Measurements from ENCODE around the gene DIAPH1. TPM values are rescaled to one million over a fixed set of nuclear protein-coding genes. Genes with fewer than 3 reads are reported as not detected.
A peak's percentile ranks its signal among the peaks of the same experiment; 100 is the strongest.

DIAPH1 gene
- total RNA-seq, 1 experiment from 2014 or later = 56.2 TPM

- Histone ChIP-seq H3K27me3 (no peaks in the 10 kb centered on the region), H3K36me3 (no peaks in the 10 kb centered on the region), H3K9me3 (replicated peaks) (no peaks in the 10 kb centered on the region), H3K4me3 (no peak overlapping the region), H3K4me1 (no peaks in the 10 kb centered on the region), H3K27ac (no peak overlapping the region)
- DNase-seq = no peak
Measured at GRCh38 chr5:141649056-141649688, 30.4 kb upstream of the DIAPH1 start.

- Histone ChIP-seq H3K27me3 (no peaks in the 10 kb centered on the region), H3K27ac (no peak overlapping the region), H3K4me3 (no peak overlapping the region), H3K36me3 (no peaks in the 10 kb centered on the region), H3K4me1 (no peaks in the 10 kb centered on the region), H3K9me3 (replicated peaks) (no peaks in the 10 kb centered on the region)
- no peak for DNase-seq
Measured at GRCh38 chr5:141647851-141648250, 29.1 kb upstream of the DIAPH1 start.

GRCh38 chr5:141647242-141647641 lies 28.4 kb upstream of the DIAPH1 start:
- H3K4me3 ChIP-seq = no peak overlapping the region
- H3K27me3 ChIP-seq = no peaks in the 10 kb centered on the region
- no peaks in the 10 kb centered on the region for H3K4me1 ChIP-seq
- no peaks in the 10 kb centered on the region for H3K36me3 ChIP-seq
- DNase-seq = no peak
- H3K9me3 ChIP-seq (replicated peaks) = no peaks in the 10 kb centered on the region
- H3K27ac ChIP-seq = no peak overlapping the region

GRCh38 chr5:141646026-141646425 lies 27.2 kb upstream of the DIAPH1 start:
- Histone ChIP-seq H3K9me3 (replicated peaks) (no peaks in the 10 kb centered on the region), H3K36me3 (no peaks in the 10 kb centered on the region), H3K27ac (no peak overlapping the region), H3K27me3 (no peaks in the 10 kb centered on the region), H3K4me3 (no peak overlapping the region), H3K4me1 (no peaks in the 10 kb centered on the region)
- DNase-seq = no peak

GRCh38 chr5:141641634-141642267 lies 23.0 kb upstream of the DIAPH1 start:
- no peaks in the 10 kb centered on the region for H3K36me3 ChIP-seq
- DNase-seq = no peak
- no peak overlapping the region for H3K27ac ChIP-seq
- no peaks in the 10 kb centered on the region for H3K4me1 ChIP-seq
- no peaks in the 10 kb centered on the region; the same call in 1 of the 2 replicates for H3K27me3 ChIP-seq
- no peaks in the 10 kb centered on the region for H3K9me3 ChIP-seq (replicated peaks)
- H3K4me3 ChIP-seq = no peak overlapping the region

GRCh38 chr5:141640698-141641097 lies 21.9 kb upstream of the DIAPH1 start:
- Histone ChIP-seq H3K4me1 (no peaks in the 10 kb centered on the region), H3K9me3 (replicated peaks) (no peaks in the 10 kb centered on the region), H3K36me3 (no peaks in the 10 kb centered on the region), H3K27ac (no peak overlapping the region), H3K27me3 (no peaks in the 10 kb centered on the region; the same call in 1 of the 2 replicates), H3K4me3 (no peak overlapping the region)
- DNase-seq = no peak

GRCh38 chr5:141640051-141640415 lies 21.2 kb upstream of the DIAPH1 start:
- H3K9me3 ChIP-seq (replicated peaks) = no peaks in the 10 kb centered on the region
- no peak overlapping the region for H3K27ac ChIP-seq
- no peaks in the 10 kb centered on the region; the same call in 1 of the 2 replicates for H3K27me3 ChIP-seq
- no peaks in the 10 kb centered on the region for H3K36me3 ChIP-seq
- no peaks in the 10 kb centered on the region for H3K4me1 ChIP-seq
- DNase-seq = no peak
- no peak overlapping the region for H3K4me3 ChIP-seq

- no peaks in the 10 kb centered on the region for H3K4me1 ChIP-seq
- no peak overlapping the region for H3K4me3 ChIP-seq
- H3K27me3 ChIP-seq = no peaks in the 10 kb centered on the region; the same call in 1 of the 2 replicates
- no peaks in the 10 kb centered on the region for H3K36me3 ChIP-seq
- H3K9me3 ChIP-seq (replicated peaks) = no peaks in the 10 kb centered on the region
- no peak overlapping the region for H3K27ac ChIP-seq
- no peak for DNase-seq
Measured at GRCh38 chr5:141639357-141640050, 20.7 kb upstream of the DIAPH1 start.

GRCh38 chr5:141638771-141639170 lies 20.0 kb upstream of the DIAPH1 start:
- Histone ChIP-seq H3K27ac (no peak overlapping the region), H3K27me3 (no peaks in the 10 kb centered on the region; the same call in 1 of the 2 replicates), H3K9me3 (replicated peaks) (no peaks in the 10 kb centered on the region), H3K36me3 (no peaks in the 10 kb centered on the region), H3K4me3 (no peak overlapping the region), H3K4me1 (no peaks in the 10 kb centered on the region)
- DNase-seq = no peak

GRCh38 chr5:141637767-141638419 lies 19.1 kb upstream of the DIAPH1 start:
- peak; percentile 25 to 50 for DNase-seq
- Histone ChIP-seq H3K9me3 (replicated peaks) (no peaks in the 10 kb centered on the region), H3K4me1 (no peaks in the 10 kb centered on the region), H3K27me3 (no peaks in the 10 kb centered on the region; the same call in 1 of the 2 replicates), H3K27ac (no peak overlapping the region), H3K36me3 (no peaks in the 10 kb centered on the region; the same call in 1 of the 2 replicates), H3K4me3 (peak overlapping the region; percentile 76)

GRCh38 chr5:141637123-141637766 lies 18.4 kb upstream of the DIAPH1 start:
- Histone ChIP-seq H3K27ac (no peak overlapping the region), H3K27me3 (no peaks in the 10 kb centered on the region; the same call in 1 of the 2 replicates), H3K4me1 (no peaks in the 10 kb centered on the region), H3K4me3 (peak overlapping the region; percentile 76), H3K9me3 (replicated peaks) (no peaks in the 10 kb centered on the region), H3K36me3 (no peaks in the 10 kb centered on the region; the same call in none of the 2 replicates)
- DNase-seq = peak in 1 of 2 experiments; percentile 27

- no peak within 1 kb of the TSS; the same call in 1 of the 2 replicates for H3K27ac ChIP-seq
- no peaks in the 10 kb centered on the region for H3K4me1 ChIP-seq
- no peaks in the 10 kb centered on the region for H3K9me3 ChIP-seq (replicated peaks)
Measured at GRCh38 chr5:141636413-141637122, 17.8 kb upstream of the DIAPH1 start, which contains the start of the genes HDAC3 and RELL2. HDAC3 (minus strand) TSS chr5:141636849; CDS start chr5:141636790, 59 bp downstream. RELL2 (plus strand) TSS chr5:141636997; CDS start chr5:141638226, 1,229 bp downstream.

GRCh38 chr5:141636106-141636412 lies 17.3 kb upstream of the DIAPH1 start:
- H3K36me3 ChIP-seq = peaks cover 6% of the 10 kb centered on the region
- H3K4me1 ChIP-seq = no peaks in the 10 kb centered on the region
- H3K4me3 ChIP-seq = peak overlapping the region; percentile 76
- H3K9me3 ChIP-seq (replicated peaks) = no peaks in the 10 kb centered on the region
- H3K27me3 ChIP-seq = no peaks in the 10 kb centered on the region; the same call in 1 of the 2 replicates
- H3K27ac ChIP-seq = no peak overlapping the region
- DNase-seq = no peak

More at GRCh38 chr5:141636413-141637122, 17.8 kb upstream of the DIAPH1 start, which contains the start of the genes HDAC3 and RELL2:
- H3K36me3 ChIP-seq = peaks cover 2% of the 10 kb centered on the region
- peak; percentile 92 for DNase-seq
- H3K27me3 ChIP-seq = no peaks in the 10 kb centered on the region; the same call in 1 of the 2 replicates
- H3K4me3 ChIP-seq = peak within 1 kb of the TSS; percentile 76

GRCh38 chr5:141635646-141636045 lies 16.8 kb upstream of the DIAPH1 start:
- H3K27me3 ChIP-seq = no peaks in the 10 kb centered on the region; the same call in 1 of the 2 replicates
- H3K4me1 ChIP-seq = no peaks in the 10 kb centered on the region
- H3K27ac ChIP-seq = no peak overlapping the region
- no peak for DNase-seq
- no peaks in the 10 kb centered on the region for H3K9me3 ChIP-seq (replicated peaks)
- H3K36me3 ChIP-seq = peaks cover 6% of the 10 kb centered on the region
- H3K4me3 ChIP-seq = peak overlapping the region; percentile 76
